HG03565 (cell line): ENCODE data around the gene HRH1.
"Not testable (repeated sequence)": the region's sequence is repeated elsewhere in the genome, so short reads cannot be mapped to it uniquely, and the experiment has no call there.

Experiments
- ATAC-seq: cut with Tn5 transposase; IDR thresholded peaks from one replicate; pipeline ENCODE4 v1.9.1; 2021; ENCODE audit warnings: mild to moderate bottlenecking, moderate library complexity; ENCODE audit not compliant: unreplicated experiment

HRH1 gene

DNA sequence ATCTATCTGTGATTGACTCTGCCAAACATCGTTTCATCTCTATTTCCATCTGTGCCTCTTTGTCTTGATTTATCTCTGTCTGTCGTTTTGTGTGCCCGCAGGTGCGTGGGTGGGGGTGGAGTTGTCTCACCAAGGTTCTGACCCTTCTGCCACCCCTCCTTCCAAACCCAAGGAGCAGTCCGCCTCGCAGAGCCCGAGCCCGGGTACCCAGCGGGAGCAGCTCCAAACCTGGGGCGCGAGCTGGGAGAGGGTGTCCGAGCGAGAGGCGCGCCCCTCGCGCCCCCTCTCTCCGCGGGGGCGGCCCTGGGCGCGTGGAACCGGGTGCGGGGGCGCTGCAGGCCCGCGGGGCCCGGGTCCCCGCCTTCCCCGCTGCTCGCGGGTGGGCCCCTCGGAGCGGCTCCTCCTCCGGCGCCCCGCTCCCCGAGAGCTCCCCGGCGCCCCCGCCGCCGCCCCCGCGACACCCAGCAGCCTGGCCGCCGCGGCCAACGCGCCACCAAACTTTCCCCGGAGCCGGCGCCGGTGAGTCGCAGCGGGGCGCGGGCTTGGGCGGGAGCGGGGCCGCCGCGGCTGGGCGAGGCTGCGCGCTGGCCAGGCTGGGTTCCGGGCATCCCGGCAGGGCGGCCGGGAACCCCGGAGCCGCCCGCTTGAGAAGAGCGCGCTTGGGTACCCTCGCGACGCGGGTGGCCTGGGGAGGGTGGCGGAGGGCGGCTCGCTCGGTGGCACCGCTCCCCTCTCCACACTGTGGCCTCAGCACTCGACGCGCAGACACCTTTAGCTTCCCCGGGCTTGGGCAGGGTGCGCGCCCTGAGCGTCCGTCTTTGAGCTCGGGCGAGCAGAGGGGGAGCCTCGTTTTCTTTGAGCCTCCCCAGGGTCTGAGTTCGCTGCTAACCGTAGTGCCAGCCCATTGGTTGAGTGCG lies at the start of gene HRH1:
TSS of gene HRH1 (plus strand) at position 458 of the 917 bp plus-strand sequence. CDS start 104,545 bp downstream, outside the sequence.
- no peak for ATAC-seq

DNA sequence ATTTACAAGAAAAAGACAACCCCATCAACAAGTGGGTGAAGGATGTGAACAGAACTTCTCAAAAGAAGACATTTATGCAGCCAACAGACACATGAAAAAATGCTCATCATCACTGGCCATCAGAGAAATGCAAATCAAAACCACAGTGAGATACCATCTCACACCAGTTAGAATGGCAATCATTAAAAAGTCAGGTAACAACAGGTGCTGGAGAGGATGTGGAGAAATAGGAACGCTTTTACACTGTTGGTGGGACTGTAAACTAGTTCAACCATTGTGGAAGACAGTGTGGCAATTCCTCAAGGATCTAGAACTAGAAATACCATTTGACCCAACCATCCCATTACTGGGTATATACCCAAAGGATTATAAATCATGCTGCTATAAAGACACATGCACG lies 41.0 kb upstream of the HRH1 start:
- not testable (repeated sequence) for ATAC-seq

- ATAC-seq: no peak
These were observed 38.7 kb upstream of the HRH1 start for GRCh38 chr3:11115548-11115947.

DNA sequence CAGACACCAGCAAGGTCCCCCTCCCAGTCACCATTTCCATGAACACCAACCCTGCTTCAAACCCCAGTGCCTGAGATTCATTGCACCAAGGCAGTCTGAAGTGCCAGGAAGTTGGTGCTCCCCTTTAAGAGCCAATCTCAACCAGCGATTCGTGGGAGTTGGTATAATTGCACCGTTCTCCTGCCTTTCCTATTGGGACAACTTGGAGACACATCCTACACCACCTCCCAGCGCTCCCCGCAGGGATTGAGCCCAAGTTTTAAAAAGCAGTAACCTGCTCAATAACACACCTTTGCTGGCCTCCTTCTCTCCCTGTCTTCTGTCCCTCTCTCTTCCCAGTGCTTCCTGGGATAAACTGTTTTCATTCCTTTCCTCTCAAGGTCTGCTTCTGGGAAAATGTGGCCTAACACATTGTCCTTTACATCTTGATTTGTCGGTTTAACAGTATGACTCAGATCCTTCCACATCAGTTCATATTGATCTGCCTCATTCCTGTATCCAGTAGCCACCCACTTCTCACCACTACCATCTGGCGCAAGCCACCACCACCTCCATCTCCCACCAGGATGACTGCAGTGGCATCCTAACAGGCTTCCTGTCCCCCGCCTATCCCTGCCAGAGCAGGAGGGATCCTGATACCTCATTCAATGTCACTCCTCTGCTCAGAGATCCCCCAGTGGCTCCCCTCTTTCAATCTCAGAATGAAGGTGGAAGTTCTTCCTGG lies 37.8 kb upstream of the HRH1 start:
- ATAC-seq: no peak

DNA sequence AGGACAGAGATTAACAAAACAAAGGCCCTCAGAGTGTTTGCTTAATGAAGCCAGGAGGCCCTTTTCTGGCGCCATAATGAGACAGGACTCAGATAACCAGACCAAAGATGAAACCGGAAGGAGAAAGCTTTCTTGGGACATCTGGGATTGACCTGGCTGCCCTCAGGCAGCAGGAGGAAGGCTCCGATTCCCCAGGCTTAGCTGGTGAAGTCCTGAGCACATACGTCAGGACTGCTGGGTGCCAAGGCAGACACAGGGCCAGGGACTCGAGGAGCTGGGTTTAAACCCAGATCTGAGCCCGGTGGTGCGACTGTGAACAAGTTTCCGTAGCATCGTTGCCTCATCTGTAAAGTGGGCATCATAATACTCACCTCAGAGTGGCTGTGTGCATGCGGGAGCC lies 36.7 kb upstream of the HRH1 start:
- ATAC-seq: no peak

- no peak for ATAC-seq
These were observed 36.1 kb upstream of the HRH1 start for GRCh38 chr3:11118181-11118682.

- ATAC-seq: no peak
These were observed 34.0 kb upstream of the HRH1 start for GRCh38 chr3:11120091-11120805.

GRCh38 chr3:11126653-11127052 lies 27.6 kb upstream of the HRH1 start:
- no peak for ATAC-seq

- ATAC-seq: no peak
These were observed 25.3 kb upstream of the HRH1 start for GRCh38 chr3:11128682-11129632.

- ATAC-seq: no peak
These were observed 23.9 kb upstream of the HRH1 start for GRCh38 chr3:11130385-11130784.

DNA sequence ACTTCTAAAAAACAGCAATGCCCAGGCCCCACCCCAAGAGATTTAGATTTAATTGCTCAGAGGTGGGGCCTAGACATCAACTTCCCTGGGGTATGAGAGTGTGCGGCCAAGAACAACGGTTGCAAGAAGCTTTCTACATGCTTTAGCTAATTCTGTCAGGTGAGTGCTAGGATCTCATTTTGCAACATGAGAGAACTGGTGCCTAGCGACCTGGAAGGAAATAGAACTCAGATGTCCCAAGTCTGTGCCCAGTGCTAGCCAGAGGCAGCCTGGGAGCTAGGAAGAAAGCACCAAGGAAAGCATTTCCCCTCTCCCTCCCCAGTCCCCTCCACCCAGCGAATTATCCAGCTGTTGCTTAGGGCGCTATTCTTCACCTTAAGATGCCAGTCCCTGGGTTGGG lies 22.9 kb upstream of the HRH1 start:
- ATAC-seq: no peak

DNA sequence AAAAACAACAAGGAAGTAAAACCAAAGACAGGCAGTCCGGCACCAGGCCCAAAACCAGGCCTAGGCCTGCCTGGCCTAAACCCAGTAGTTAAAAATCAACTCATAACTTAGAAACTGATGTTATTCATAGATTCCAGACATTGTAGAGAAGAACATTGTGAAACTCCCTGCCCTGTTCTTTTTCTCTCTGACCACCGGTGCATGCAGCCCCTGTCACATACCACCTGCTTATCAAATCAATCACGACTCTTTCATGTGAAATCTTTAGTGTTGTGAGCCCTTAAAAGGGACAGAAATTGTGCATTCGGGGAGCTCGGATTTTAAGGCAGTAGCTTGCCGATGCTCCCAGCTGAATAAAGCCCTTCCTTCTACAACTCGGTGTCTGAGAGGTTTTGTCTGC lies 22.4 kb upstream of the HRH1 start:
- ATAC-seq: not testable (repeated sequence)

- ATAC-seq: no peak
These were observed 21.4 kb upstream of the HRH1 start for GRCh38 chr3:11132861-11133260.

DNA sequence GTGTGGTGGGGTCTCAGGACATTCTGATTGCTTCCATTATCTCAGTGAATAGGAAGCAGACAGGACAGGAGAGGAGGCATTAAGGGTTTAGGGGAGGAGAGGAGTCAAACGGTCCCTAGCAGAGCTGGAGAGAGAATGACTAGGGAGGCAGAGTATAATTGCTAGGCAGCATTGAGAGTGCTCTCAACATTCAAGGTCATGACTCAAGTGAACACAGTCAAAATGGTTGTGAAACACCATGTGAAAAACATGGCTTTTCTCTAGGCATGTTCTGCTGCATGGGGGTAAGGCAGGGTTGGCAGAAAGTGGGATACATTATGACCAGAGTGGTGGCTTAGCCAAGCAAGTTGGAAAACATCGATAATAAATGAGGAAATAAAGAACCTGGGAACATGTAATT lies 19.5 kb upstream of the HRH1 start:
- no peak for ATAC-seq

- ATAC-seq: no peak
These were observed 18.2 kb upstream of the HRH1 start for GRCh38 chr3:11136116-11136515.

DNA sequence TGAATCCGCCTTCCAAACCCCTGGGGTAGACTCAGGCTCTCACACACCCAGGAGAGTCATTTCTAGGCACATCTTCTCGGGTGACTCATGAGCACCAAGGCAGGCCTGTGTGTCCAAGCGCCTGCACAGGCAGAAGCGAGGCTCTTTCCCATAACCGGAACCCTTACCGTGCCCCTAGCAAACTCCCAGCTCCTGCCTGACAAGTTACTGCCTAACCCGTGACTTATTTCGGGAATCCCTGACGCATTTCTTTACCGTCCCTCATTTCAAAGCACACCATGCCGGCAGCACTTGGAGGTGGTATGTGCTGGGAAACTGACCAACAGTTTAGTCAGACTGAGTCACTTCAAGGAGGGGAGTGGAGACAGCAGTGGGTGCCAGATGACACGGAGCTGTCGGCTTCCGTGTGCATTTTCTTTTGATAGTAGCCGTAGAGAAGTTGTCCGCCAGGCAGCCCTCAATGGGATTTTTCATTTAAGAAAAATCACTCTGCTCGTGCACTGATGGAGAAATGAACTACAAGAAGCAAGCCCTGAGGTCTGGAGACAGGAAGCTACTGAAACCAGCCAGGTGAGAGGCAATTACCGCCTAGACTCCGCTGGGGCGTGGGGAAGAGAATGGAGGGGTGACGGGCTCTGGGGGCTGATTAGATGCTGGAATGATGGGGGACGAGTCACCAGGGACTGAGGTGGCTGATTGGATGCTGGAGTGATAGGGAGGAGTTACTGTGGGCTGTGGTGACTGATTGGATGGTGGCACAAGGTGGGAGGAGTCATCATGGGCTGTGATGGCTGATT lies 17.3 kb upstream of the HRH1 start:
- ATAC-seq: no peak

- no peak for ATAC-seq
These were observed 16.7 kb upstream of the HRH1 start for GRCh38 chr3:11137627-11137959.

- ATAC-seq: no peak
These were observed 15.9 kb upstream of the HRH1 start for GRCh38 chr3:11138371-11138770.

- ATAC-seq: peak; percentile 92
These were observed 14.1 kb upstream of the HRH1 start for GRCh38 chr3:11140030-11140712.
